ENCODE data around the gene C16orf87.
"Not testable (repeated sequence)": the region's sequence is repeated elsewhere in the genome, so short reads cannot be mapped to it uniquely, and the experiment has no call there.

C16orf87 gene

GRCh38 chr16:46867486-46867885, 36.5 kb upstream of the C16orf87 start:
- POLR2A ChIA-PET; H3K27ac ChIP-seq (ENCODE audit: extremely low read depth, low read depth, low read length); H3K9me3 ChIP-seq (ENCODE audit: control insufficient read depth, insufficient read depth, low read depth, low read length); H3K36me3 ChIP-seq (ENCODE audit: control insufficient read depth in 2 of 2, insufficient read depth in 1 of 2, low read length in 2 of 2); H3K4me1 ChIP-seq (ENCODE audit: control insufficient read depth, insufficient read depth, low read length); H3K4me3 ChIP-seq (ENCODE audit: low read depth, low read length); CTCF ChIA-PET: not testable (repeated sequence)
- 0 out of 2 replicates have a peak, but pooled peaks have one; percentile 15 for TF ChIP-seq ZFHX2 (tag by site-specific recombination; conservative IDR thresholded peaks at IDR 0.05)

GRCh38 chr16:46866286-46866685, 35.3 kb upstream of the C16orf87 start:
- Histone ChIP-seq H3K4me3 (ENCODE audit: low read depth, low read length) (no peak overlapping the region), H3K4me1 (ENCODE audit: control insufficient read depth, insufficient read depth, low read length) (no peaks in the 10 kb centered on the region), H3K9me3 (ENCODE audit: control insufficient read depth, insufficient read depth, low read depth, low read length) (no peaks in the 10 kb centered on the region), H3K27ac (ENCODE audit: extremely low read depth, low read depth, low read length) (no peak overlapping the region), H3K36me3 (ENCODE audit: control insufficient read depth in 2 of 2, insufficient read depth in 1 of 2, low read length in 2 of 2) (no peaks in the 10 kb centered on the region; a peak in 1 of 3 replicates)
- TF ChIP-seq ZNF664 (tag by site-specific recombination; IDR thresholded peaks at IDR 0.05) (peak; percentile 53), ZSCAN23 (tag by site-specific recombination; IDR thresholded peaks at IDR 0.05) (no peak)
- POLR2A ChIA-PET = no interaction called here
- CTCF ChIA-PET = interaction anchor here (1.0 kb wide), 1 partner anchor 12 kb away, joined by 3 read pairs; no protein-coding TSS in a partner anchor

- CTCF ChIA-PET = interaction anchor here (0.6 to 4.1 kb wide), 7 partner anchors 10 to 1295 kb away, joined by 3 to 25 read pairs (median 4); no protein-coding TSS in a partner anchor
- no peak for TF ChIP-seq ZNF521 (tag by site-specific recombination; IDR thresholded peaks at IDR 0.05)
- no peak for TF ChIP-seq PRDM6 (tag by site-specific recombination; IDR thresholded peaks at IDR 0.05)
- TF ChIP-seq ZNF561 (tag by site-specific recombination; IDR thresholded peaks at IDR 0.05; ENCODE audit: borderline replicate concordance) = no peak
- no peak for TF ChIP-seq SALL2 (tag by site-specific recombination; IDR thresholded peaks at IDR 0.05; ENCODE audit: borderline replicate concordance)
- no peak for TF ChIP-seq ZNF704 (tag by site-specific recombination; IDR thresholded peaks at IDR 0.05)
- no peak for TF ChIP-seq ZNF148 (tag by site-specific recombination; IDR thresholded peaks at IDR 0.05; ENCODE audit: borderline replicate concordance)
- TF ChIP-seq ZNF248 (tag by site-specific recombination; IDR thresholded peaks at IDR 0.05) = no peak
- no peak for TF ChIP-seq ATF2 (tag by site-specific recombination; IDR thresholded peaks at IDR 0.05; ENCODE audit: low read depth)
- TF ChIP-seq ZNF555 (tag by site-specific recombination; conservative IDR thresholded peaks at IDR 0.05) = no peak
- no peak for TF ChIP-seq ZNF239 (tag by site-specific recombination; IDR thresholded peaks at IDR 0.05)
- peak; percentile 43 for TF ChIP-seq SETDB1 (IDR thresholded peaks at IDR 0.05; ENCODE audit: insufficient read length, low read length)
- TF ChIP-seq ZNF501 (tag by site-specific recombination; IDR thresholded peaks at IDR 0.05) = no peak
- no peak for TF ChIP-seq AEBP2 (tag by site-specific recombination; IDR thresholded peaks at IDR 0.05; ENCODE audit: borderline replicate concordance)
- no peak for TF ChIP-seq GLI4 (tag by site-specific recombination; IDR thresholded peaks at IDR 0.05)
- 0 out of 2 replicates have a peak, but pooled peaks have one; percentile 20 for TF ChIP-seq ZNF18 (tag by site-specific recombination; IDR thresholded peaks at IDR 0.05)
- no peak for TF ChIP-seq ZNF776 (tag by site-specific recombination; IDR thresholded peaks at IDR 0.05; ENCODE audit: borderline replicate concordance)
These were observed 31.8 kb upstream of the C16orf87 start for GRCh38 chr16:46862555-46863447.

More at GRCh38 chr16:46862555-46863447, 31.8 kb upstream of the C16orf87 start:
- H3K4me3 ChIP-seq (ENCODE audit: low read depth, low read length) = no peak overlapping the region
- POLR2A ChIA-PET = interaction anchor here (0.6 to 1.6 kb wide), 2 partner anchors 21 to 1541 kb away, joined by 4 to 6 read pairs; partner anchors contain the start of gene GPT2
- no peaks in the 10 kb centered on the region for H3K36me3 ChIP-seq (ENCODE audit: control insufficient read depth in 2 of 2, insufficient read depth in 1 of 2, low read length in 2 of 2)
- H3K27ac ChIP-seq (ENCODE audit: extremely low read depth, low read depth, low read length) = no peak overlapping the region
- H3K4me1 ChIP-seq (ENCODE audit: control insufficient read depth, insufficient read depth, low read length) = no peaks in the 10 kb centered on the region
- H3K9me3 ChIP-seq (ENCODE audit: control insufficient read depth, insufficient read depth, low read depth, low read length) = no peaks in the 10 kb centered on the region

All from HEK293 (cell line).